OCI-LY3 (cell line): ENCODE results near the gene EPHA3.

ENCODE experiments used
- H2AFZ ChIP-seq: fragments of 200-600, 300-600 bp; shearing (Covaris generic); 2 replicates; pipeline ENCODE4 v1.6.0; 2014; ENCODE audit warnings: antibody characterized with exemption, low read depth, low read length
- H3K27ac ChIP-seq: fragments of 200-600, 300-600 bp; sonication (generic); 2 replicates; pipeline ENCODE4 v1.5.1; 2014; ENCODE audit warnings: mild to moderate bottlenecking, low read length, moderate library complexity, mixed read lengths
- H3K27me3 ChIP-seq: fragments of 200-600, 300-600 bp; sonication (generic); 2 replicates; pipeline ENCODE4 v1.6.1; 2014; ENCODE audit warnings: low read depth, low read length, mixed read lengths
- H3K36me3 ChIP-seq: fragments of 200-600, 300-600 bp; sonication (generic); replicated peaks from 2 replicates; pipeline ENCODE3; 2014; ENCODE audit warnings: low read depth, low read length, mixed read lengths
- H3K4me1 ChIP-seq: fragments of 300-600, 200-600 bp; sonication (generic); 2 replicates; pipeline ENCODE4 v1.6.1; 2014; ENCODE audit warnings: low read length, mixed read lengths
- H3K4me2 ChIP-seq: fragments of 200-600, 300-600 bp; sonication (generic); 2 replicates; pipeline ENCODE4 v1.6.1; 2014; ENCODE audit warnings: low read length, mixed read lengths
- H3K4me3 ChIP-seq: fragments of 300-600, 200-600 bp; sonication (generic); 2 replicates; pipeline ENCODE4 v1.5.1; 2014; ENCODE audit warnings: antibody characterized with exemption, mild to moderate bottlenecking, low read length, moderate library complexity
- H3K79me2 ChIP-seq: fragments of 300-600, 200-600 bp; shearing (Covaris generic); 2 replicates; pipeline ENCODE4 v1.6.1; 2014; ENCODE audit warnings: mild to moderate bottlenecking, low read length, mixed read lengths
- H3K9ac ChIP-seq: fragments of 300-600, 200-600 bp; shearing (Covaris generic); 2 replicates; pipeline ENCODE4 v1.6.0; 2014; ENCODE audit warnings: mild to moderate bottlenecking, low read length, moderate library complexity
- H3K9me3 ChIP-seq: fragments of 200-600, 300-600 bp; shearing (Covaris generic); 2 replicates; pipeline ENCODE4 v1.6.1; 2014; ENCODE audit warnings: low read length, mixed read lengths; ENCODE audit not compliant: insufficient read depth
- H4K20me1 ChIP-seq: fragments of 200-600, 300-600 bp; sonication (generic); 2 replicates; pipeline ENCODE4 v1.6.1; 2016; ENCODE audit warnings: low read length, mixed read lengths; ENCODE audit not compliant: insufficient read depth
- CTCF ChIP-seq: fragments of 200-600, 300-600 bp; sonication (generic); IDR thresholded peaks from 2 replicates; pipeline ENCODE4 v1.5.1; 2014; ENCODE audit warnings: antibody characterized with exemption, low read length, low read depth
- EZH2phosphoT487 ChIP-seq: fragments of 200-600 bp; shearing (Covaris generic); IDR thresholded peaks from 2 replicates; pipeline ENCODE4 v1.6.1; 2018; ENCODE audit warnings: antibody characterized with exemption, mixed run types, low read depth

Gene EPHA3

GRCh38 chr3:89098173-89098572 lies 9.2 kb upstream of the EPHA3 start:
- Histone ChIP-seq H4K20me1 (no peaks in the 10 kb centered on the region), H3K4me3 (no peak overlapping the region), H3K9ac (no peak overlapping the region), H3K36me3 (no peaks in the 10 kb centered on the region), H3K9me3 (no peaks in the 10 kb centered on the region), H3K4me2 (no peak overlapping the region), H3K27me3 (no peaks in the 10 kb centered on the region), H3K27ac (no peak overlapping the region), H3K4me1 (no peaks in the 10 kb centered on the region), H2AFZ (no peak overlapping the region), H3K79me2 (no peaks in the 10 kb centered on the region)
- TF ChIP-seq EZH2phosphoT487 (no peak), CTCF (no peak)

DNA sequence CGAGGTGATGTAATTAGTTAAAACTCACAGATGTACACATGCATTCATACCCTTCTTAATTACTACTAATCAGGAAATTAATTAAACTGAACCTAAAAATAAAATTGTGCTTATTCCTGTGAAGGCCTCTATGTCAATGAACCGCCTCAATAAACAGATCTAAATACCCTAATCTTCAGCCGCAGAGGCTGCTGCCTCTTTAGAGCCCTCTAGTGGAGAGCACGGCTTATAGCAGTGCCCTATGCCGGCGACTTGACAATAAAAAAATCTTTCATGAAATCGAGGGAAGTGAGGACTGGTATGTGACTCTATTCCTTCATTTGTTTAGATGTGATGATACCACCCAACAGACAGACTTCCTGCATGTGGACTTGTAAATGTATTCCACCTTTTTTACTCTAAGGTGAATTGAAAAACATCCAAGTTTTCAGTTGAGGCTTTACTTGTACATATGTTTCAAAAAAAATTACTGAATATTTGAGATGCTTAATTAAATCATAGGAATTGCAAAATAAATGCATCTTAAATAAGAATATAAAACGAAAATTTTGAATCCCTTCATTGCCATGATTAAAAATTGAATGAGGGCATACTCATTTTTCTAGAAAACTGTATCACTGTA lies 8.3 kb upstream of the EPHA3 start:
- H3K27ac ChIP-seq = no peak overlapping the region
- peak; percentile 96 for TF ChIP-seq CTCF
- TF ChIP-seq EZH2phosphoT487 = no peak
- H3K9ac ChIP-seq = no peak overlapping the region
- H3K36me3 ChIP-seq = no peaks in the 10 kb centered on the region
- no peaks in the 10 kb centered on the region for H3K27me3 ChIP-seq
- no peak overlapping the region for H3K4me3 ChIP-seq
- peak overlapping the region; percentile 41 for H2AFZ ChIP-seq
- H4K20me1 ChIP-seq = no peaks in the 10 kb centered on the region
- H3K4me1 ChIP-seq = no peaks in the 10 kb centered on the region; the same call in 1 of the 2 replicates
- no peaks in the 10 kb centered on the region for H3K79me2 ChIP-seq
- no peaks in the 10 kb centered on the region for H3K9me3 ChIP-seq
- H3K4me2 ChIP-seq = peak overlapping the region; percentile 26

DNA sequence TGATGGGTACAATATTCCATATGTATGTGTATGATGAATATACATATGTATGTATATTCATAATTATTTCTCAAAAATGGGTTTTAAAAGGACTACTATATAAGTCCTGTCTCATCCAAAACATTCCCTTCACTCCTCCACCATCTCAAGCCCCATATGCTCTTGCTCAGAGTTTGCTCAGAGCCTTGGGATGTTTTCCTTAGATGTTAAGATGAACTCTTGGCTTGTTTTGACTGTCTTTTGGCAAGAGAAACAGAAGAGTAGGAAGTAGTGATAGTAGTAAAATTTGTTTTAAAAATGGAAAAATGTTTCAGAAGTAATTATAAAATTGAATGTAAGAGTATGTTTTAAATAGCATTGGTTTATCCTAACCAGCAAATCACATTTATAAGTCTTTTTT lies 6.2 kb upstream of the EPHA3 start:
- no peak overlapping the region for H3K4me2 ChIP-seq
- H3K36me3 ChIP-seq = no peaks in the 10 kb centered on the region
- H3K4me3 ChIP-seq = no peak overlapping the region
- TF ChIP-seq CTCF (no peak), EZH2phosphoT487 (no peak)
- peaks cover 3% of the 10 kb centered on the region; the same call in 1 of the 2 replicates for H3K4me1 ChIP-seq
- H3K27ac ChIP-seq = no peak overlapping the region
- H3K79me2 ChIP-seq = no peaks in the 10 kb centered on the region
- H3K9ac ChIP-seq = no peak overlapping the region
- H2AFZ ChIP-seq = no peak overlapping the region
- no peaks in the 10 kb centered on the region for H3K27me3 ChIP-seq
- no peaks in the 10 kb centered on the region for H3K9me3 ChIP-seq
- no peaks in the 10 kb centered on the region for H4K20me1 ChIP-seq

DNA sequence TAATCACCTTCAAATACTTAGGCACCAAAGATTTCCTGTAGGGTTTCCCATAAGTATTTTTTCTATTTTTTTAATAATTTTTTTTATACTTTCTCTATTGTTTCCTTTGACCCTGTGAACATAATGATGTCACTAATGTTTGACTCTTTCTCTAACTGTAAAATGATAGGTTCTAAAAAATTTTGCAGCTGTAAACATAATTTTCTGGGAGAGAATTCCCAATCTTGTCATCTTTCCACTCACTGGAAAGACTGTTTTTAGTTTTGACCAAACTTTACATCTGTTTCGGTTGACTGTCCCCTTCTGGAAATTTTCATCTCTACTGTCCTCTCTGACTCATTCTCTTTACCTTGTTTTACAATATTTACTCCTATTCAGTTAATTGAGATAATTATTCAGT lies 5.5 kb upstream of the EPHA3 start:
- Histone ChIP-seq H3K27me3 (no peaks in the 10 kb centered on the region), H3K79me2 (no peaks in the 10 kb centered on the region), H2AFZ (no peak overlapping the region), H3K27ac (no peak overlapping the region), H3K9ac (no peak overlapping the region), H3K4me2 (no peak overlapping the region), H3K4me3 (no peak overlapping the region), H4K20me1 (no peaks in the 10 kb centered on the region), H3K4me1 (peaks cover 3% of the 10 kb centered on the region; the same call in 1 of the 2 replicates), H3K36me3 (no peaks in the 10 kb centered on the region), H3K9me3 (no peaks in the 10 kb centered on the region)
- no peak for TF ChIP-seq EZH2phosphoT487
